ENCODE data around the gene RCN1.

DNA sequence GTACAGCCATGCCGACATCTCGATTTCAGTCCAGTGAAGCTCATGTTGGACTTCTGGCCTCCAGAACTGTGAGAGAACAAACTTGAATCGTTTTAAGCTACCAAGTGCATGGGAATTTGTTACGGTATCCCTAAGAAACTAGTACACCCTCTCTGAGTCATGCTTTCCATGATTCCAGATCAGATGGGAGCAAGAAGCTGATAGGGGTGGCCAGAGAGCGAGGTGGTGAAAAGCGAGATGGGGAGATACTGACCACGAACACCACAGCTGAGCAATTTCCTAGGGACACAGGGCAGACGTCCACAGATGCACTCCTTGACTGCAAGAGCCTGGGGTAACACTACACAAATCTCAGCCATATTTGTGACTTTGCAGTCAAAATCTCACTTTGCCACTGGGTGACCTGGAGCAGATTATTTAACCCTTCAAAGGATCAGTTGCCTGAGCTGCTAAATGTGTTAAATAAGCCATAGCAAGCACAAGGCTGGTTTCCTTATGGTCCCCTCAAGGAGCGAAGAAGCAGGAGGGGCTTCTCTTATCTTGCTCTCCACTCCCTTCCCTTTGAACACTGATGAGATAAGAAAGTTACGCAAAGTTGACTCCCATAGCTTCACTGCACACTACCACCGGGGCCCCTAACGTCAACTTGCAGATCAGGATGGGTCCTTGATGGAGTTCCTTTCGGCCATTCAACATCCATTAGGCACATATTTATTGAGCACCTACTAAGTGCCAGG, 22.6 kb upstream of the RCN1 start:
- TF ChIP-seq, protein P1, sequence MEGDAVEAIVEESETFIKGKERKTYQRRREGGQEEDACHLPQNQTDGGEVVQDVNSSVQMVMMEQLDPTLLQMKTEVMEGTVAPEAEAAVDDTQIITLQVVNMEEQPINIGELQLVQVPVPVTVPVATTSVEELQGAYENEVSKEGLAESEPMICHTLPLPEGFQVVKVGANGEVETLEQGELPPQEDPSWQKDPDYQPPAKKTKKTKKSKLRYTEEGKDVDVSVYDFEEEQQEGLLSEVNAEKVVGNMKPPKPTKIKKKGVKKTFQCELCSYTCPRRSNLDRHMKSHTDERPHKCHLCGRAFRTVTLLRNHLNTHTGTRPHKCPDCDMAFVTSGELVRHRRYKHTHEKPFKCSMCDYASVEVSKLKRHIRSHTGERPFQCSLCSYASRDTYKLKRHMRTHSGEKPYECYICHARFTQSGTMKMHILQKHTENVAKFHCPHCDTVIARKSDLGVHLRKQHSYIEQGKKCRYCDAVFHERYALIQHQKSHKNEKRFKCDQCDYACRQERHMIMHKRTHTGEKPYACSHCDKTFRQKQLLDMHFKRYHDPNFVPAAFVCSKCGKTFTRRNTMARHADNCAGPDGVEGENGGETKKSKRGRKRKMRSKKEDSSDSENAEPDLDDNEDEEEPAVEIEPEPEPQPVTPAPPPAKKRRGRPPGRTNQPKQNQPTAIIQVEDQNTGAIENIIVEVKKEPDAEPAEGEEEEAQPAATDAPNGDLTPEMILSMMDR (IDR thresholded peaks at IDR 0.05), result no peak
- no peak for TF ChIP-seq POLR2A (IDR thresholded peaks at IDR 0.05)

Data from right lobe of liver (tissue), 4 donors.